ENCODE data around the gene CD300LD. TPM values are rescaled to one million over a fixed set of nuclear protein-coding genes. Genes with fewer than 3 reads are reported as not detected.

The CD300LD gene
- polyA plus RNA-seq, 1 donor from 2014 or later: not detected

- Histone ChIP-seq H3F3A (ENCODE audit: insufficient read depth, low read length, poor library complexity, severe bottlenecking) (no peaks in the 10 kb centered on the region), H3K36me3 (ENCODE audit: insufficient read depth, low read length) (no peaks in the 10 kb centered on the region), H2AFZ (ENCODE audit: low read depth, low read length) (no peak overlapping the region), H3K27ac (ENCODE audit: low read length) (no peak overlapping the region), H3K9ac (ENCODE audit: low read length) (no peak overlapping the region), H4K20me1 (ENCODE audit: insufficient read depth) (no peaks in the 10 kb centered on the region), H3K79me2 (replicated peaks; ENCODE audit: insufficient read depth, low read length) (no peaks in the 10 kb centered on the region), H3K4me2 (ENCODE audit: low read length) (no peak overlapping the region), H3K27me3 (ENCODE audit: insufficient read depth, low read depth, low read length) (peaks cover 13% of the 10 kb centered on the region), H3K9me2 (ENCODE audit: insufficient read depth, low read length) (no peaks in the 10 kb centered on the region), H3K9me3 (ENCODE audit: low read length) (no peaks in the 10 kb centered on the region), H3K4me3 (ENCODE audit: low read length) (no peak overlapping the region)
- TF ChIP-seq SMC3 (conservative IDR thresholded peaks at IDR 0.05; ENCODE audit: poor library complexity): no peak
Measured at GRCh38 chr17:74610108-74610507, 18.0 kb upstream of the CD300LD start.

- Histone ChIP-seq H3K4me2 (ENCODE audit: low read length) (no peak overlapping the region), H3K4me3 (ENCODE audit: low read length) (no peak overlapping the region), H2AFZ (ENCODE audit: low read depth, low read length) (no peak overlapping the region), H3K9me3 (ENCODE audit: low read length) (no peaks in the 10 kb centered on the region), H3K36me3 (ENCODE audit: insufficient read depth, low read length) (no peaks in the 10 kb centered on the region), H4K20me1 (ENCODE audit: insufficient read depth) (no peaks in the 10 kb centered on the region), H3F3A (ENCODE audit: insufficient read depth, low read length, poor library complexity, severe bottlenecking) (no peaks in the 10 kb centered on the region), H3K9ac (ENCODE audit: low read length) (no peak overlapping the region), H3K27ac (ENCODE audit: low read length) (no peak overlapping the region), H3K79me2 (replicated peaks; ENCODE audit: insufficient read depth, low read length) (no peaks in the 10 kb centered on the region), H3K9me2 (ENCODE audit: insufficient read depth, low read length) (no peaks in the 10 kb centered on the region), H3K27me3 (ENCODE audit: insufficient read depth, low read depth, low read length) (peaks cover 13% of the 10 kb centered on the region)
- no peak for TF ChIP-seq POLR2AphosphoS5 (IDR thresholded peaks at IDR 0.05)
- TF ChIP-seq TAF1 (IDR thresholded peaks at IDR 0.05; ENCODE audit: low read depth): no peak
- no peak for TF ChIP-seq REST (IDR thresholded peaks at IDR 0.05; ENCODE audit: borderline replicate concordance)
- no peak for TF ChIP-seq CTCF (IDR thresholded peaks at IDR 0.05; ENCODE audit: poor library complexity, severe bottlenecking)
- TF ChIP-seq RAD21 (conservative IDR thresholded peaks at IDR 0.05): no peak
- no peak for TF ChIP-seq EZH2 (IDR thresholded peaks at IDR 0.05; ENCODE audit: borderline replicate concordance, insufficient read depth, low read length, poor library complexity, severe bottlenecking)
- no peak for TF ChIP-seq SMC3 (conservative IDR thresholded peaks at IDR 0.05; ENCODE audit: poor library complexity)
- no peak for TF ChIP-seq MXI1 (conservative IDR thresholded peaks at IDR 0.05; ENCODE audit: poor library complexity, severe bottlenecking)
- TF ChIP-seq EP300 (conservative IDR thresholded peaks at IDR 0.05; ENCODE audit: poor library complexity, severe bottlenecking): no peak
Measured at GRCh38 chr17:74608511-74608910, 16.4 kb upstream of the CD300LD start.

- H3K4me2 ChIP-seq (ENCODE audit: low read length): no peak overlapping the region
- no peaks in the 10 kb centered on the region for H3K9me2 ChIP-seq (ENCODE audit: insufficient read depth, low read length)
- no peaks in the 10 kb centered on the region for H4K20me1 ChIP-seq (ENCODE audit: insufficient read depth)
- no peaks in the 10 kb centered on the region for H3K79me2 ChIP-seq (replicated peaks; ENCODE audit: insufficient read depth, low read length)
- TF ChIP-seq SMC3 (conservative IDR thresholded peaks at IDR 0.05; ENCODE audit: poor library complexity) (no peak), REST (IDR thresholded peaks at IDR 0.05; ENCODE audit: borderline replicate concordance) (no peak), EZH2 (IDR thresholded peaks at IDR 0.05; ENCODE audit: borderline replicate concordance, insufficient read depth, low read length, poor library complexity, severe bottlenecking) (no peak), CTCF (IDR thresholded peaks at IDR 0.05; ENCODE audit: poor library complexity, severe bottlenecking) (no peak), POLR2AphosphoS5 (IDR thresholded peaks at IDR 0.05) (no peak)
- no peaks in the 10 kb centered on the region for H3F3A ChIP-seq (ENCODE audit: insufficient read depth, low read length, poor library complexity, severe bottlenecking)
- no peaks in the 10 kb centered on the region for H3K9me3 ChIP-seq (ENCODE audit: low read length)
- no peak overlapping the region for H3K27ac ChIP-seq (ENCODE audit: low read length)
- no peaks in the 10 kb centered on the region for H3K36me3 ChIP-seq (ENCODE audit: insufficient read depth, low read length)
- H2AFZ ChIP-seq (ENCODE audit: low read depth, low read length): no peak overlapping the region
- H3K27me3 ChIP-seq (ENCODE audit: insufficient read depth, low read depth, low read length): peaks cover 11% of the 10 kb centered on the region
- H3K9ac ChIP-seq (ENCODE audit: low read length): no peak overlapping the region
- H3K4me3 ChIP-seq (ENCODE audit: low read length): no peak overlapping the region
Measured at GRCh38 chr17:74607221-74607620, 15.1 kb upstream of the CD300LD start.
